SU-DHL-6 (cell line): ENCODE results near the gene IGLL5.

Experiments used
- H2AFZ ChIP-seq: fragments of 200-600 bp; sonication (generic); 2 replicates; pipeline ENCODE4 v1.6.1; 2014; ENCODE audit warnings: low read depth, mild to moderate bottlenecking, moderate library complexity, mixed read lengths, antibody characterized with exemption, low read length; ENCODE audit not compliant: severe bottlenecking
- H3F3A ChIP-seq: fragments of 200-600 bp; shearing (Covaris generic); 2 replicates; pipeline ENCODE4 v1.6.0; 2016; ENCODE audit warnings: antibody characterized with exemption, mild to moderate bottlenecking; ENCODE audit not compliant: insufficient read depth
- H3K27ac ChIP-seq: fragments of 200-600 bp; sonication (generic); 2 replicates; pipeline ENCODE4 v1.5.1; 2016; ENCODE audit warnings: low read depth, mild to moderate bottlenecking, low read length, moderate library complexity, mixed read lengths
- H3K27me3 ChIP-seq: fragments of 200-600 bp; sonication (generic), shearing (Covaris generic); 2 replicates; pipeline ENCODE4 v1.6.0; 2014; ENCODE audit warnings: mild to moderate bottlenecking, low read length
- H3K36me3 ChIP-seq: fragments of 200-600 bp; sonication (generic); 2 replicates; pipeline ENCODE4 v1.6.1; 2014; ENCODE audit warnings: mild to moderate bottlenecking, low read length, mixed read lengths
- H3K4me2 ChIP-seq: fragments of 300-600, 200-600 bp; shearing (Covaris generic), sonication (generic); 2 replicates; pipeline ENCODE4 v1.6.0; 2014; ENCODE audit warnings: low read length, low read depth, mild to moderate bottlenecking; ENCODE audit not compliant: poor library complexity, severe bottlenecking
- H3K4me3 ChIP-seq: fragments of 200-600 bp; sonication (generic); 2 replicates; pipeline ENCODE4 v1.5.1; 2014; ENCODE audit warnings: antibody characterized with exemption, low read length, mild to moderate bottlenecking, mixed read lengths; ENCODE audit not compliant: insufficient read depth, poor library complexity, severe bottlenecking
- H3K79me2 ChIP-seq: fragments of 200-600 bp; sonication (generic); 2 replicates; pipeline ENCODE4 v1.6.1; 2014; ENCODE audit warnings: mild to moderate bottlenecking, low read length, moderate library complexity; ENCODE audit not compliant: insufficient read depth
- H3K9ac ChIP-seq: fragments of 200-600 bp; sonication (generic); 2 replicates; pipeline ENCODE4 v1.7.0; 2014; ENCODE audit warnings: mild to moderate bottlenecking, low read length
- H3K9me2 ChIP-seq: fragments of 200-600 bp; sonication (generic); replicated peaks from 2 replicates; pipeline ENCODE4 v1.6.1; 2014; ENCODE audit warnings: low read length; ENCODE audit not compliant: insufficient read depth
- H3K9me3 ChIP-seq: fragments of 200-600 bp; sonication (generic); 2 replicates; pipeline ENCODE4 v1.6.1; 2014; ENCODE audit warnings: low read length, mixed read lengths; ENCODE audit not compliant: insufficient read depth
- H4K20me1 ChIP-seq: fragments of 200-600 bp; sonication (generic); 2 replicates; pipeline ENCODE4 v1.6.1; 2014; ENCODE audit warnings: low read depth, mild to moderate bottlenecking, antibody characterized with exemption, low read length, moderate library complexity, mixed read lengths
- EZH2phosphoT487 ChIP-seq: fragments of 200-600 bp; sonication (generic), shearing (Covaris generic); conservative IDR thresholded peaks from 2 replicates; pipeline ENCODE4 v1.6.1; 2018; ENCODE audit warnings: mild to moderate bottlenecking, antibody characterized with exemption, low read length, moderate library complexity, mixed read lengths
- TF ChIP-seq, protein P1 (sequence below): fragments of 200-600 bp; sonication (generic); IDR thresholded peaks from one replicate; pipeline ENCODE4 v1.5.1; 2017; ENCODE audit warnings: antibody characterized with exemption, mild to moderate bottlenecking, low read length, moderate library complexity; ENCODE audit not compliant: insufficient read depth, poor library complexity, severe bottlenecking

IGLL5 gene

DNA sequence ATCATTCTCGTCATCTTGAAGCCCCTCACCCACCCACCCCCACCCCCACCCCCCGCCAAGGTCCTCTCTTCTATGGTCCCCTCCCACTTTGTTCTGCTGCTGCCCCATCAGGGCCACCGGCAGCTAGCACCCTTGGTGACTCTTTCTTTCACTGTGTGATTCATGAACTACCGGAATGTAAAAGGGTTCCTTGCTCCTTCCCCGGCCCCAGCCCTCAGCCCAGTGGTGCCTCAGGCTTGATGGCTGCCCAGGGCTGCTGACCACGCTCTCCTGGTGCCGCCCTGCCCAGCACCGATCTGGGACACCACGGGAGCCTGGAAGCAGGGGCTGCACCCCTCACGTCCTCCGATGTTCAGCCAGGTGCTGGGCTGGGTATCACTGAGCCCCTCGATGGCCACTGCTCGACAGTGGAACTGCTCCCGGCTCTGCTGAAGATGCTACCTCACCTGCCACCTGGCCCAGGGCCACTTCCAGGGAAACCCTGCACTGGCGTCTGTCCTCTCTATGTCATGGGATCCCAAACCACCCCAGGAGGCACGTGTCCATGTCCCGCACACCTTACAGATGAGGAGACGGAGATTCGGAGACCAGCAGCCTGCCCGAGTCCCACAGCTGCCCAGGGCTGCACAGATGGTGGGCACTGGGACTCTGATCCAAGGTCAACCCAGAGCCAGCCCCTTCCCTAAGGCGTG is 39.7 kb downstream of the IGLL5 start:
- Histone ChIP-seq H3K9ac (peak overlapping the region; percentile 62), H3K79me2 (peaks cover 8% of the 10 kb centered on the region; the same call in 1 of the 2 replicates), H3K27ac (peak overlapping the region; percentile 96), H3F3A (peaks cover 40% of the 10 kb centered on the region), H3K36me3 (no peaks in the 10 kb centered on the region), H4K20me1 (no peaks in the 10 kb centered on the region), H2AFZ (no peak overlapping the region), H3K27me3 (no peaks in the 10 kb centered on the region), H3K4me2 (no peak overlapping the region), H3K9me2 (no peaks in the 10 kb centered on the region), H3K9me3 (no peaks in the 10 kb centered on the region), H3K4me3 (no peak overlapping the region)
- no peak for TF ChIP-seq EZH2phosphoT487
- TF ChIP-seq, protein P1, sequence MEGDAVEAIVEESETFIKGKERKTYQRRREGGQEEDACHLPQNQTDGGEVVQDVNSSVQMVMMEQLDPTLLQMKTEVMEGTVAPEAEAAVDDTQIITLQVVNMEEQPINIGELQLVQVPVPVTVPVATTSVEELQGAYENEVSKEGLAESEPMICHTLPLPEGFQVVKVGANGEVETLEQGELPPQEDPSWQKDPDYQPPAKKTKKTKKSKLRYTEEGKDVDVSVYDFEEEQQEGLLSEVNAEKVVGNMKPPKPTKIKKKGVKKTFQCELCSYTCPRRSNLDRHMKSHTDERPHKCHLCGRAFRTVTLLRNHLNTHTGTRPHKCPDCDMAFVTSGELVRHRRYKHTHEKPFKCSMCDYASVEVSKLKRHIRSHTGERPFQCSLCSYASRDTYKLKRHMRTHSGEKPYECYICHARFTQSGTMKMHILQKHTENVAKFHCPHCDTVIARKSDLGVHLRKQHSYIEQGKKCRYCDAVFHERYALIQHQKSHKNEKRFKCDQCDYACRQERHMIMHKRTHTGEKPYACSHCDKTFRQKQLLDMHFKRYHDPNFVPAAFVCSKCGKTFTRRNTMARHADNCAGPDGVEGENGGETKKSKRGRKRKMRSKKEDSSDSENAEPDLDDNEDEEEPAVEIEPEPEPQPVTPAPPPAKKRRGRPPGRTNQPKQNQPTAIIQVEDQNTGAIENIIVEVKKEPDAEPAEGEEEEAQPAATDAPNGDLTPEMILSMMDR = no peak

DNA sequence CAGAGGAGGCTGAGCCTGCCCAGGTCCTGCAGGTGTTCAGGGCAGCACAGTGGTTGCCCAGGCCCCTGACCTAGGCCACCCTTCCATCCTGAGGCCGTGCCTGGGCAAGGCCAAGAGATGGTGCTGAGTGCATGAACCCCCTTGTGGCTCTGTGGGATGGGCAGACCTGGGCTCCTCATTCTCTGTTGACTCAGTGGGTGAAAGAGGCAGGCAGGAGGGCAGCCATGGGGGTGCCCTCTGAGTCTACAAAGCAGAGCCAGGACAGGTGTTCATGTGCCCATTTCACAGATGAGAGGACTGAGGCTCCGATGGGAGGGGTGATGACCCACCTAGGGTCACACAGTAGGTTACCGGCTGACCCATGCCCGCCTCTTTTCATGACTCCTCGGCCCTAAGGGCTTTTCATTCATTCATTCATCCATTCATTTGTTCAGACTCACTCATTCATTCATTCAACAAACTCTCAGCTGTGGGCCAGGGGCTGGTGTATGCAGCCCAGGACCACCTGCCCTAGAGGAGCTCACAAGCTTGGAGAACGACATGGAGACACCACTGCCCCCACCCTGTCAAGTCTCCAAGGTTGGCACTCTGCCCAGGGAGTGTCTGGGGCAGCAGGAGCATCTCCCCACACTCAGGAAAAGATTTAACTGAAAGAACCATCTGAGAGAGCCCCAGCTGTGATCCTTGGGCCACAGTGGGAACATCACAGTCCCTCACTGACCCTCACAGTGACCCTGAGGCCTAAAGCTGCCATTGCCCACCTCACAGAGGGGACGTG is 40.5 kb downstream of the IGLL5 start:
- Histone ChIP-seq H3K27ac (peak overlapping the region; percentile 96), H3K4me2 (peak overlapping the region; percentile 50), H3K4me3 (no peak overlapping the region), H3K27me3 (no peaks in the 10 kb centered on the region), H3K36me3 (no peaks in the 10 kb centered on the region), H4K20me1 (no peaks in the 10 kb centered on the region), H3K79me2 (peaks cover 8% of the 10 kb centered on the region; the same call in 1 of the 2 replicates), H3K9me3 (no peaks in the 10 kb centered on the region), H3K9ac (peak overlapping the region; percentile 62), H3F3A (peaks cover 40% of the 10 kb centered on the region), H3K9me2 (no peaks in the 10 kb centered on the region), H2AFZ (no peak overlapping the region)
- TF ChIP-seq, protein P1 = no peak
- TF ChIP-seq EZH2phosphoT487 = no peak

DNA sequence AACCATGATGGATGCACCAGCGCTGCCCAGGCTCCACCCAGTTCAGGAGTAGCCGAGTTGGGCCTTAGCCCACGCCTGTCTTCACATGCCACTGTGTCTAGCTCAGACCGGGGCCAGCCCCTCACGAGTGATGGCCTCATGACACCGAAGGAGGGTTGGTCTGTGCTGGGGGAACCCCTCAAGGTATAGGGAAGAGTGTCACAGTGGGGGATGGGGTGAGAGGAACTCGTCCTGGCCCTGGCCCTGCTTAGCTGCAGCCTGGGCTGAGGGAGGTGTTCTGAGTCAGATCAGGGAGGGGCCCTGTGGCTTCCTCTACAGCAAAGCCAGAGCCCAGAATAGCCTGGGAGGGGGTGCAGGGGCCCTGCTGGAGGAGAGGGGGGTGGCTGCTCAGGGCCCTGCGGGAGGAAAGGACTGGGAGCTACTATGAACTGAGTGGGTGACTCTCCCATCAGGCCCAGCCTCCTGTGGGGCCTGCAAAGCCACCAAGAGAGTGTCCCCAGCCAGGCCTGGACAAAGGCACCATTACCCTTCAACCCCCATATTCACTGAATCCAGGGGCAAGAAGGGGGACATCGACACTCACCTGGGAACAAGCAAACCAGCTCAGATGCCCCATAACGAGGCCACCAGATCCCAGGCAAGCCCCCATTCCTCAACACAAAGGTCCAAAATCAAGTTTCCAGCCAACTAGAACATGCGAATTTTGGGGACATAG is 41.2 kb downstream of the IGLL5 start:
- Histone ChIP-seq H3K27me3 (no peaks in the 10 kb centered on the region), H3K4me3 (no peak overlapping the region), H3K9me3 (no peaks in the 10 kb centered on the region), H3K9ac (peak overlapping the region; percentile 62), H3K36me3 (no peaks in the 10 kb centered on the region), H3K79me2 (peaks cover 8% of the 10 kb centered on the region; the same call in 1 of the 2 replicates), H3K27ac (peak overlapping the region; percentile 96), H2AFZ (no peak overlapping the region), H3K4me2 (peak overlapping the region; percentile 50), H3F3A (peaks cover 40% of the 10 kb centered on the region), H3K9me2 (no peaks in the 10 kb centered on the region), H4K20me1 (no peaks in the 10 kb centered on the region)
- TF ChIP-seq, protein P1 = no peak
- no peak for TF ChIP-seq EZH2phosphoT487
